Activated T-cell treated with anti-CD3 and anti-CD28 coated beads, Interleukin-2, amount 50 U/mL, for 48 hours (primary cell): ENCODE measurements around the gene BICRA.
A peak's percentile ranks its signal among the peaks of the same experiment; 100 is the strongest.

ENCODE experiments used
- DNase-seq, 2 experiments: peaks; one replicate each; pipeline ENCODE4 v3.0.0-alpha.2; 2020

BICRA gene

DNA sequence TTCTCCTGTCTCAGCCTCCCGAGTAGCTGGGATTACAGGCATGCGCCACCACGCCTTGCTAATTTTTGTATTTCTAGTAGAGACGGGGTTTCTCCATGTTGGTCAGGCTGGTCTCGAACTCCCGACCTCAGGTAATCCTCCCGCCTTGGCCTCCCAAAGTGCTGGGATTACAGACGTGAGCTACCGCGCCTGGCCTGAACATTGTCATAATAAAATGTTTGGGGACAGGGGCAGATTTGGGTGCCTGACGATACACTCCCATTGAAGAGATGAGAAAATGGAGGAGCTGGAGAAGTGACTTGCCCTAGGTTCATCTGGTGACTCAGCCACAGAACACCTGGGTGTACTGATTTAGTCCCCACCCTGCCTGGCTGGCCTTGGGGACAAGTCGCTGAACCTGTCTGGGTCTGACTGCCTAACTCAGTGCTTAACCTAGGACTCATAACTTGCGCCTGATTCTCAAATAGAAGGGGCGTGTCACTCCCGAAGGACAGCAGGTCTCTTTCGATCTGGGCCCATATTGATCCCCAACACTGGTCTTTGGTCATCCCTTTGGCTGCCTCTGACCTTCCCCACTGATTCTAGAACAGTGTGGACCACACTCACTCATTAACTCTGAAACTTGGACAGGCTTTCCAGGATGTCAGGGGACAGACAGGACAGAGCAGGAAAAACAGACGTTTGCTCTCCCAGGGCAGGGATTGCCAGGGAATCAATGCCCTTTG is 7.6 kb upstream of the BICRA start:
- DNase-seq = peak; percentile 21 to 28

DNA sequence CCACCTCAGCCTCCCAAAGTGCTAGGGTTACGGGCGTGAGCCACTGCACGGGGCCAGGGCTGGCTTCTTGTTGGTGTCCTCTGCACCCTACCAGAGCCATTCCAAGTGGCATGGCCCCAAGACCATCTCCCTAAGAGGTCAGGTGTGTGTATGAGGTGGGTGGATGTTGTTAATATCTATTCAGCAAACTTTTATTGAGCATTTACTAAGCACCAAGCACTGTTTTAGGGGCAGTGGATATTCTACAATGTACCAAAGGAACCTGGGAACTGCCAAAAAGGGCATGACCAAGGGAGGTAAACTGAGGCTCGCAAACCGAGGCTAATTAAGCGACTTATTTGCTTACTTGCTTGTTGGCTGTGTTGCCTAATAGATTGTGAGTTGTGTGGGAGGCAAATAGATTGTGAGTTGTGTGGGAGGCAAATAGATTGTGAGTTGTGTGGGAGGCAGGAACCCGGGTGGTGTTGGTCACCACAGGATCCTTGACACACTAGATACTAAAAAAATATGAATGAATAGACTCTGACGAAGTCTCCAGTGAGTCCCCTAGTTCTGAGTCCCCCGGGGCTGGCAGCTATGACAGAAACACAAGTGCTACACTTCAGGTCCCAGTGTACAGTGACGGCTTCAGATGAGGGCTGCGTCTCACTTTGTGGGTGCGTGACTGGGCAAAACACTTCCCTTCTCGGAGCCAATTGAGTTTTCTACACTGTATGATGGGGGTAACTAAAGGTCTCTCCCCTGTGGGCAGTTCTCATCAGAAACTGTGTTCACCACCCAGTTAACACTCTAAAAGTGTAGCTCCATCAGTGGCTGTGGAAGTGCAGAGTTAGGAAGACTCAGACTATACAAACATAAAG is 5.0 kb upstream of the BICRA start:
- no peak for DNase-seq

DNA sequence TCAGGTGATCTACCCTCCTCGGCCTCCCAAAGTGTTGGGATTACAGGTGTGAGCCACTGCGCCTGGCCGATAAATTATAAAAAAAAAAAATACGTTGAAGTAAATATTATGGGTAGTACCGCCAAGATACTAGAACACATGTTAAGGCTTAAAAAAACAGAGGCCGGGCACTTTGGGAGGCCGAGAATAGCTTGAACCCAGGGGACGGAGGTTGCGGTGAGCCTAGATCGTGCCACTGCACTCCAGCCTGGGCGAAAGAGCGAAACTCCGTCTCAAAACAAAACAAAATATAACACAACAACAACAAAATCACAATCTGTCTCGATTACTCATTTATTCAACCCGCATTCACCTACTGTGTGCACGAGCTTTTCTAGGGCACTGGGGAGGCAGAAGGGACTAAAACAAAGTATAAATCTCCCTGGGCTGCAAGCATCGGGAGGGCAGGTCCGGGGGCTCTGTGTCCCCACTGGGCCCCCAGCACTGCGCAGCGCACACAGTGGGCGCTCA is 1.3 kb upstream of the BICRA start:
- no peak for DNase-seq

DNA sequence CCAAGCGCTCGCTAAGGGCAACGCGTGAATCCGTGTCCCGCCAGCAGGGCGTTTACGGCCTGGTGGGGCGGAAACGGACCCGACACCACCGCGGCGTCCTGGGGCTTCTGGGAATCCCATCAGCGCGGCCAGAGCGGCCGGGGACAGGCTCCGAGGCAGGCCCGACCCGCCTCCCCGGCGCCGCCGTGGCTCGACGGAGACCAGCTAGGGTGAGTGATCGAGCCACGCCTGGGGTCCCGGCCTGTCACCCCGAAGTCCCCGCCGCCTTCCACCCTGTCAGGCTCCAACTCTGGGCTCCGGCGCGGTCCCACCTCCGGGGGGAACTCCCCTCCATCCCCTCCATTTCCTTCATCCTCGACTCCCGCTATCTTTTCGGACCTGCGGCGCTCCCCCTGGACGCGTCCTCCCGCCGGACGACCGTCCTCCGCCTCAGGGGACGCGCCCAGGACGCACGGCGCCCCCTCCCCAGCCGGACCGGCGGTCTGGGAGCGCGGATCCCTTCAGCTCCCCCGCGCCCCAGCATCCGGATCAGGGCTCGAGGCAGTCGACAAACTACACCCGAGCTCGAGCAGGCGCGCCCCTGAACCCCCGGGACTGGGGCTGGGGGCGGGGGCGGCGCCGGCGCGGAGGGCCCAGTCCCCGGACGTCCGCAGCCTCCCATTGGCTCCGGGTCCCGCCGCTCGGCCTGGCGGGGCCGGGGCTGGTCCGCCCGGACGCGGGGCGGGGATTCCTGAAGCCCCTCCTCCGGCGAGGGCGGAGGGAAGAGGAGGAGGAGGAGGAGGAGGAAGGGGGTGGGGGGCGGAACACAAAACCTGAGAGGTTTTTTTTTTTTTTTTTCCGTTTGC is 638 bp upstream of the BICRA start:
- peak; percentile 97 to 98 for DNase-seq

- peak; percentile 44 to 67 for DNase-seq
These were observed 1.3 kb downstream of the BICRA start for GRCh38 chr19:47609906-47610894.

DNA sequence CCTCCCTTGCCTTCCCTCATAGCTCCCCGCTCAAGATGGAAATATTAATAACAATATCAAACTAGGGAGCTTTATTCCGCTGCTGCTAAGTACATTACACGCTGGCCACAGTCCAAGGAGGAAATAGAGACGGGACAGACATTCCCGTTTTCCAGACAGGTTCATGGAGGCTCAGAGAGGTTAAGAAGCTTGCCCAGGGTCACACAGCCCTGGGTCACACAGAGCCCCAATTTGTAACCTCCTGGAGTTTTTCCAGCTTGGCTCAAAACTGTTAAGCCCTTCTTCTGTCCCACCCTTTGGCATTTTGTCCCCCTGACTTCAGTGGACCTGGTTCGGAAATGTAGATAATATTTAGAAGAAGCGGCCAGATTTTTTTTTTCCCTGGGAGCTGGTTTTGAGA is 2.0 kb downstream of the BICRA start:
- DNase-seq = no peak

DNA sequence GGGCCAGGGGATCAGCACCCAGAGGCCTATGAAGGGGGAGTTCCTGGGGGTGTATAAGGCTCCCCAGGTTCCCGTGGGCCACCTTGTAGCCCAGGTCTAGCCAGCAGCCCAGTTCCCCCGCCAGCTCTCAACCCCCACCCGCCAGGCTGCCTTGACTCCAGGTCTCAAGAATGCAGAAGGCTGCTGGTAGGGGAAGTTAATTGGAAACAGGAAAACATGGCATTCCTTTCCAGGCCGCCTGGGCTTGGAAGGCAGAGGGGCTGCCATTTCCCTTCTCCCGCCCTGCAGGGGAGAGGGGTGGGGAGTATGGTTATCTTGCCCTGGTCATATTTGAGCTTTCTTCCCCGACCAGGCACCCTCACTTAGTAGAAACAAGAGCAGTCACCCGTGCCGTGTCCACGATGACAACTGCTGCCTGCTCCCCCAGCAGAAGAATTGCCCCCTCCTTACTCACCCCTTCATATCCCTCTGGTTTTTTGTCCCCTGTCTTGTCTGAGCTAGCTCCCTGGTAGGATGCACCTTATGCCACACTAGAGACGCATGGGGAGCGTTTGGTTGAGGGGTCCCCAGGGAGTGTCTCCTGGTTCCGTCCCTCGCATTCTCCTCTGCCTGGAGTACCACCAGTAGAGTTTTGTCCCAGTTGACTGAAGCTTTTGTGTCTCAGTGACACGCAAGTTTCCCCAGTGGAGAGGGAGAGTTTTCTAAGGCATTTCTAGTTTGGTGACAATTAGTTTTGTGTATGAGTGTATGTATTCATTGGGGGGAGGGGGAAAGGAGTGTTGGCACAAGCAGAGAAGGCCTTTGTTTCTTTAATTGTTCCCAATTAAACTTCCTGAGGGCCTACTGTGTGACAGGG is 4.5 kb downstream of the BICRA start:
- DNase-seq = no peak

- DNase-seq = no peak
These were observed 5.0 kb downstream of the BICRA start for GRCh38 chr19:47614021-47614295.

- no peak for DNase-seq
These were observed 5.6 kb downstream of the BICRA start for GRCh38 chr19:47614559-47614958.

DNA sequence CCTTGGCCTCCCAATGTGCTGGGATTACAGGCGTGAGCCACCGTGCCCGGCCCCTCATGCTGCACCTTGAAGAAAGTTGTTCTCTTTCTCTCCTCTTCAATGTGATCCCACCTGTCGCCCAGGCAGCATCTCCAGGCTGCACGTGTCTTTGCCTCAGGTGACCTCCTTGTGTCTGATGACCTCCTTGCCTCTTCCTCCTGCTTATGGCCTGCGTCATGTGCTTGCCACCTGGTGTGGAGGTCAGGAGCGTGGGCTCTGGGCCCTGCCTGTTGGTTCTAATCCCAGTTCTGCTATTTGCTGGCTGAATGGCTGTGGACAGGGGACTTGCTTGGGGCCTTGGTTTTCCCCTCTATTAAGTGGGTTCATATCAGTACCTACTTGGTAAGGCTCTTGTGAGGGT is 6.3 kb downstream of the BICRA start:
- no peak for DNase-seq

GRCh38 chr19:47615714-47616113 is 6.8 kb downstream of the BICRA start:
- no peak for DNase-seq

- DNase-seq = no peak
These were observed 9.8 kb downstream of the BICRA start for GRCh38 chr19:47618771-47619170.

- no peak for DNase-seq
These were observed 10.8 kb downstream of the BICRA start for GRCh38 chr19:47619763-47620162.

GRCh38 chr19:47623151-47623920 is 14.4 kb downstream of the BICRA start:
- DNase-seq = no peak

DNA sequence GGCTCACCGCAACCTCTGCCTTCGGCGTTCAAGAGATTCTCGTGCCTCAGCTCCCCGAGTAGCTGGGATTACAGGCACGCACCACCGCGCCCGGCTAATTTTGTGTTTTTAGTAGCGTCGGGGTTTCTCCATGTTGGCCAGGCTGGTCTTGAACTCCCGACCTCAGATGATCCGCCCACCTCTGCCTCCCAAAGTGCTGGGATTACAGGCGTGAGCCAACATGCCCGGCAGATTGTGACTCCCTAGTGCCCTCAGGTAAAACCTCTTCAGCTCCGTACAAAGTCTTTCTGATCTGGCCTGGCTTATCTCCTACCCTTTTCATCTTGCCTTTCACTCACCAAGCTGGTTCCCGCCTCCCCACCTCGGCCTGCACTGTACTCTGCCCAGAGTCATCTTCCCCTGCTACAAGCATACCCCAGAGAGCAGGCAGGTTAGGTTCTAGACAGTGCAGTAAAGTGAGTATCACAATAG is 15.0 kb downstream of the BICRA start:
- no peak for DNase-seq

DNA sequence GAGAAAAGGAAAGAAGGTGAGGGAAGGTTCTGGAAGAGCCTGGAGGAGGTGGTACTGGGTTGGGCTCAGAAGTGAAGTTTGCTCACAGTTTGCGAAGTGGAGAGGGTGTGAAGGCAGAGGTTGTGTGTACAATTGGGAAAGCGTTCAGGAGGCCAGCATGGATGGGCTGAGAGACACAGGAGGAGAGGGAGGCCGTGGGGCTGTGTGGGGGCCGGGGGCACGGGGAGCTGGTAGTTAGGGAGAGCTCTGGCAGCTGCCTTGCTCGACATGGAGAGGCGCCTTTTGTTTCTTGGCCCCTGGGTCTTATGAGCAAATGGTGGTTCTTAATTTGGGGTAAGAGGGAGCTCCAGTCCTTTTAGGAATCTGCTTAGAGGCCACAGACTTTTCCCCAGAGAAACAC is 16.7 kb downstream of the BICRA start:
- no peak for DNase-seq

GRCh38 chr19:47626238-47626637 is 17.3 kb downstream of the BICRA start:
- DNase-seq = no peak

GRCh38 chr19:47628078-47628771 is 19.3 kb downstream of the BICRA start:
- DNase-seq = no peak

DNA sequence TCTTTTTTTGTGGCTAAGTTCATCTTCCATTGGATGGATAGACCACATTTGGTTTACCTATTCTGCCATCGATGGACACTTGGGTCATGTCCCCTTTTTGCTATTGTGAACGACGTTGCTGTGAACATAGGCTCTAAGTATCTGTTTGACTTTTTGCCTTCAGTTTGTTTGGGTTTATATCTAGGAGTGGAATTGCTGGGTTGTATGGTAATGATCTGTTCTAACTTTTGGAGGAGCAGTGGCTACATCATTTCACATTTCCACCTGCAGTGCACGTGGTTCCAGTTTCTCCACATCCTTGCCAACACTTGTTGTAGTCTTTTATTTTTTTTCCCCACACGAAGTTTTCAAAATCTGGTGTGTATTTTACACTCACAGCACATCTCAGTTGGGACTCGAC is 21.7 kb downstream of the BICRA start:
- DNase-seq = no peak
